Kidney epithelial cell (primary cell): ENCODE results near the gene KLF7. TPM values are rescaled to one million over a fixed set of nuclear protein-coding genes. Genes with fewer than 3 reads are reported as not detected.

Experiments used
- DNase-seq: peaks from one replicate; pipeline ENCODE4 v3.0.0-alpha.2; 2010; ENCODE audit warnings: low read depth
- H3K27me3 ChIP-seq: 2 replicates; pipeline ENCODE4 v1.6.0; 2011; ENCODE audit warnings: low read length; ENCODE audit not compliant: control insufficient read depth, insufficient read depth
- H3K36me3 ChIP-seq: 2 replicates; pipeline ENCODE4 v1.5.1; 2011; ENCODE audit warnings: low read length; ENCODE audit not compliant: control insufficient read depth, insufficient read depth
- H3K4me3 ChIP-seq: 2 replicates; pipeline ENCODE4 v1.5.1; 2011; ENCODE audit warnings: low read depth, mild to moderate bottlenecking, control low read depth, low read length
- CTCF ChIP-seq: IDR thresholded peaks from 2 replicates; pipeline ENCODE4 v1.5.1; 2011; ENCODE audit warnings: mild to moderate bottlenecking, moderate library complexity, low read length, control low read depth, inconsistent platforms; ENCODE audit not compliant: insufficient read depth, poor library complexity, severe bottlenecking
- total RNA-seq: library from RNA; depleted of rRNA; stranded (reverse); fragments of >200 nt; gene quantifications from 2 replicates; pipeline ENCODE4 v1.2.3, GENCODE V29; 2015

Gene KLF7
- total RNA-seq, 1 donor from 2014 or later, result 58.7 TPM

GRCh38 chr2:207072571-207072970 lies 93.2 kb downstream of the KLF7 start:
- Histone ChIP-seq H3K27me3 (no peaks in the 10 kb centered on the region), H3K36me3 (no peaks in the 10 kb centered on the region), H3K4me3 (no peak overlapping the region)
- DNase-seq, result no peak
- no peak for TF ChIP-seq CTCF

GRCh38 chr2:207071820-207072219 lies 93.9 kb downstream of the KLF7 start:
- Histone ChIP-seq H3K27me3 (no peaks in the 10 kb centered on the region), H3K36me3 (no peaks in the 10 kb centered on the region), H3K4me3 (no peak overlapping the region)
- no peak for TF ChIP-seq CTCF
- DNase-seq, result no peak

- Histone ChIP-seq H3K36me3 (no peaks in the 10 kb centered on the region), H3K27me3 (no peaks in the 10 kb centered on the region), H3K4me3 (no peak overlapping the region)
- TF ChIP-seq CTCF, result no peak
- DNase-seq, result no peak
Observed at GRCh38 chr2:207067473-207067872, 98.3 kb downstream of the KLF7 start.

GRCh38 chr2:207066791-207067460 lies 98.8 kb downstream of the KLF7 start:
- Histone ChIP-seq H3K4me3 (no peak overlapping the region), H3K36me3 (no peaks in the 10 kb centered on the region), H3K27me3 (no peaks in the 10 kb centered on the region)
- no peak for DNase-seq
- TF ChIP-seq CTCF, result no peak

GRCh38 chr2:207066166-207066565 lies 99.6 kb downstream of the KLF7 start:
- no peak for DNase-seq
- no peaks in the 10 kb centered on the region for H3K27me3 ChIP-seq
- no peak for TF ChIP-seq CTCF
- no peak overlapping the region for H3K4me3 ChIP-seq
- no peaks in the 10 kb centered on the region for H3K36me3 ChIP-seq

GRCh38 chr2:207064128-207064690 lies 101.5 kb downstream of the KLF7 start:
- TF ChIP-seq CTCF, result no peak

More at GRCh38 chr2:207064128-207064690, 101.5 kb downstream of the KLF7 start:
- H3K36me3 ChIP-seq, result no peaks in the 10 kb centered on the region
- no peak for DNase-seq
- H3K27me3 ChIP-seq, result no peaks in the 10 kb centered on the region
- H3K4me3 ChIP-seq, result no peak overlapping the region
